ENCODE measurements around the gene TMED7. TPM values are rescaled to one million over a fixed set of nuclear protein-coding genes. Genes with fewer than 3 reads are reported as not detected.

Gene TMED7
- total and polyA plus RNA-seq, 2 of the 4 experiments (the other 2 are of a cell fraction): 75.6 to 86.7 TPM

- no TSS peak for BruUV-seq (replicated peaks)
- H3K9ac ChIP-seq (ENCODE audit: low read depth, low read length): no peak overlapping the region; the same call in 1 of the 2 replicates
Measured at GRCh38 chr5:115599924-115600323, 25.9 kb downstream of the TMED7 start.

More at GRCh38 chr5:115599924-115600323, 25.9 kb downstream of the TMED7 start:
- H3K36me3 ChIP-seq (ENCODE audit: control insufficient read depth, insufficient read depth, low read length): no peaks in the 10 kb centered on the region
- TF ChIP-seq CHD1 (IDR thresholded peaks at IDR 0.05; ENCODE audit: low read depth, low read length) (no peak), FOS (IDR thresholded peaks at IDR 0.05; ENCODE audit: low read depth, low read length) (no peak), CEBPB (IDR thresholded peaks at IDR 0.05; ENCODE audit: low read depth, low read length) (no peak), ELK1 (IDR thresholded peaks at IDR 0.05; ENCODE audit: borderline replicate concordance, low read depth, low read length) (no peak), USF2 (IDR thresholded peaks at IDR 0.05; ENCODE audit: low read depth, low read length) (no peak)
- H3K4me2 ChIP-seq (ENCODE audit: low read depth, low read length): peak overlapping the region; percentile 97
- peaks cover 6% of the 10 kb centered on the region for H3K4me1 ChIP-seq (ENCODE audit: control insufficient read depth, insufficient read depth, low read length)
- H2BK5ac ChIP-seq (ENCODE audit: low read depth, low read length, poor library complexity, severe bottlenecking): peak overlapping the region; percentile 22
- 0 out of 2 replicates have a peak overlapping the region, but pooled peaks have one; percentile 12 for H3K4ac ChIP-seq (ENCODE audit: low read depth, low read length)
- H3K79me1 ChIP-seq (ENCODE audit: low read depth in 1 of 2, low read length in 2 of 2): peaks cover 17 to 55% of the 10 kb centered on the region in 2 experiments
- dilution Hi-C loops (cut with HindIII; ENCODE audit: low sequenced_read_pairs, unreplicated experiment) (no loop called here), intact Hi-C loops (cut with micrococcal nuclease) (no loop called here), in situ Hi-C loops (cut with MboI; ENCODE audit: low sequenced_read_pairs) (loop anchor here (25.0 kb wide), 1 partner anchor 1363 kb away; no protein-coding TSS in a partner anchor)
- no peak overlapping the region for H3K27ac ChIP-seq (ENCODE audit: insufficient read depth, low read length)
- no peaks in the 10 kb centered on the region for H3K27me3 ChIP-seq (ENCODE audit: control insufficient read depth, insufficient read depth, low read length)
- no peak overlapping the region for H2AK5ac ChIP-seq (ENCODE audit: low read depth, low read length)
- no peak overlapping the region for H2BK120ac ChIP-seq (ENCODE audit: low read depth, low read length)
- H4K91ac ChIP-seq (ENCODE audit: insufficient read depth, low read depth, low read length): no peak overlapping the region
- H3K23ac ChIP-seq (ENCODE audit: low read depth, low read length): peak overlapping the region; percentile 33; the same call in 1 of the 2 replicates
- ATAC-seq (ENCODE audit: low read depth): 0 out of 2 replicates have a peak, but pooled peaks have one; percentile 4
- no peak overlapping the region for H3K4me3 ChIP-seq (ENCODE audit: insufficient read depth, low read depth, low read length)
- 83% methylated on average over 1 of the region's 2 CpGs; no CpG with 5 or more reads in 1 of the 2 experiments for WGBS, 2 experiments (ENCODE audit: extremely low coverage in 2 of 2, insufficient read length in 1 of 2)
- H2BK15ac ChIP-seq (ENCODE audit: low read depth, low read length): no peak overlapping the region
- no peak overlapping the region for H2BK20ac ChIP-seq (ENCODE audit: low read depth, low read length)
- H4K5ac ChIP-seq (ENCODE audit: low read depth, low read length): no peak overlapping the region
- no peak overlapping the region for H2AFZ ChIP-seq (replicated peaks; ENCODE audit: low read length, poor library complexity)
- H4K8ac ChIP-seq (ENCODE audit: low read depth in 2 of 2, low read length in 2 of 2): no peak overlapping the region
- no peak for DNase-seq
- H2AK9ac ChIP-seq (replicated peaks; ENCODE audit: low read depth, low read length, poor library complexity): no peak overlapping the region
- no peaks in the 10 kb centered on the region for H3K9me3 ChIP-seq (ENCODE audit: control insufficient read depth, insufficient read depth, low read length)
- H4K20me1 ChIP-seq (ENCODE audit: insufficient read depth, low read length): peaks cover 6% of the 10 kb centered on the region; the same call in 1 of the 2 replicates
- no peak overlapping the region; the same call in 1 of the 2 replicates for H3K14ac ChIP-seq (replicated peaks; ENCODE audit: low read depth, low read length)
- 0 out of 2 replicates have a peak, but pooled peaks cover 2% of the 10 kb centered on the region for H3K9me1 ChIP-seq (ENCODE audit: insufficient read depth, low read length)
- POLR2A ChIA-PET (ENCODE audit: unreplicated experiment): no interaction called here
- CTCF ChIA-PET: interaction anchor here (0.6 to 1.1 kb wide), 2 partner anchors 23 to 80 kb away, joined by 3 to 4 read pairs; no protein-coding TSS in a partner anchor
- H3K18ac ChIP-seq (ENCODE audit: low read depth, low read length): no peak overlapping the region
- H3K56ac ChIP-seq (ENCODE audit: extremely low read depth, insufficient read depth, low read length): no peak overlapping the region
